ENCODE data around the gene ELMOD3. TPM values are rescaled to one million over a fixed set of nuclear protein-coding genes. Genes with fewer than 3 reads are reported as not detected.
A peak's percentile ranks its signal among the peaks of the same experiment; 100 is the strongest.

Gene ELMOD3
- total and polyA plus RNA-seq, 12 donors = 7.3 to 23.8 (median 9.3) TPM

- Histone ChIP-seq H3K4me1 (peaks cover 5 to 34% (median 11%) of the 10 kb centered on the region in 9 donors), H3K27me3 (no peaks in the 10 kb centered on the region), H3K4me3 (no peak overlapping the region), H3K36me3 (no peaks in the 10 kb centered on the region), H3K9me3 (no peaks in the 10 kb centered on the region), H3K27ac (no peak overlapping the region)
- ATAC-seq (no peak), DNase-seq (no peak)
- TF ChIP-seq CTCF (IDR thresholded peaks at IDR 0.05) = no peak
- intact Hi-C loops (cut with DNase I) = no loop called here
- 93 to 96% methylated on average over 3 of the region's 3 CpGs for WGBS, 2 donors
Observed at GRCh38 chr2:85425588-85425987, 71.0 kb downstream of the ELMOD3 start.

- 67 to 77% methylated on average over 3 of the region's 3 CpGs for WGBS, 2 donors
- no peaks in the 10 kb centered on the region for H3K9me3 ChIP-seq
- intact Hi-C loops (cut with DNase I) = no loop called here
Observed at GRCh38 chr2:85427300-85427835, 72.8 kb downstream of the ELMOD3 start.

GRCh38 chr2:85428343-85428881, 73.8 kb downstream of the ELMOD3 start:
- intact Hi-C loops (cut with DNase I) = no loop called here
- peaks cover 0 to 28% (median 6%) of the 10 kb centered on the region in 9 donors for H3K4me1 ChIP-seq
- H3K27me3 ChIP-seq = no peaks in the 10 kb centered on the region
- H3K36me3 ChIP-seq = no peaks in the 10 kb centered on the region
- H3K4me3 ChIP-seq = no peak overlapping the region
- ATAC-seq = no peak
- no peak for TF ChIP-seq CTCF (IDR thresholded peaks at IDR 0.05)
- 74 to 81% methylated on average over 7 of the region's 7 CpGs for WGBS, 2 donors
- H3K9me3 ChIP-seq = no peaks in the 10 kb centered on the region
- peak overlapping the region in 1 of 10 donors; percentile 57 for H3K27ac ChIP-seq
- DNase-seq = no peak

More at GRCh38 chr2:85427300-85427835, 72.8 kb downstream of the ELMOD3 start:
- H3K36me3 ChIP-seq = no peaks in the 10 kb centered on the region
- H3K27ac ChIP-seq = peak overlapping the region in 1 of 10 donors; percentile 21
- no peak for DNase-seq
- no peak overlapping the region for H3K4me3 ChIP-seq
- H3K27me3 ChIP-seq = no peaks in the 10 kb centered on the region
- peaks cover 0 to 25% (median 0%) of the 10 kb centered on the region in 9 donors for H3K4me1 ChIP-seq
- no peak for TF ChIP-seq CTCF (IDR thresholded peaks at IDR 0.05)
- ATAC-seq = no peak

- WGBS, 2 donors = 83 to 87% methylated on average over 12 of the region's 12 CpGs
- DNase-seq (no peak), ATAC-seq (no peak)
- no peaks in the 10 kb centered on the region for H3K9me3 ChIP-seq
- H3K27ac ChIP-seq = peak overlapping the region in 1 of 10 donors; percentile 57
- intact Hi-C loops (cut with DNase I) = no loop called here
- no peak overlapping the region for H3K4me3 ChIP-seq
- no peak for TF ChIP-seq CTCF (IDR thresholded peaks at IDR 0.05)
- no peaks in the 10 kb centered on the region for H3K27me3 ChIP-seq
- H3K36me3 ChIP-seq = no peaks in the 10 kb centered on the region
- peaks cover 5 to 38% (median 15%) of the 10 kb centered on the region in 9 donors for H3K4me1 ChIP-seq
Observed at GRCh38 chr2:85429213-85429923, 74.8 kb downstream of the ELMOD3 start.
